Measurements from ENCODE around the gene NAV3. TPM values are rescaled to one million over a fixed set of nuclear protein-coding genes. Genes with fewer than 3 reads are reported as not detected.

NAV3 gene
- total RNA-seq, 5 donors from 2014 or later (not counting 1 experiment from before 2014, with no cell fraction given) = 0.26 TPM; not detected in 4

GRCh38 chr12:78157199-78157598 is 326.5 kb downstream of the NAV3 start:
- DNase-seq (no peak), ATAC-seq (replicated peaks in 1 of 4) (no peak)
- Histone ChIP-seq H3K36me3 (ENCODE audit: control insufficient read depth in 2 of 2, extremely low read depth in 1 of 2, insufficient read depth in 1 of 2, low read length in 1 of 2) (no peaks in the 10 kb centered on the region), H3K4me1 (ENCODE audit: control insufficient read depth in 1 of 2, extremely low read depth in 1 of 2, insufficient read depth in 2 of 2, low read length in 2 of 2) (no peaks in the 10 kb centered on the region), H3K4me3 (ENCODE audit: control insufficient read depth in 1 of 2, extremely low read depth in 1 of 2, low read length in 1 of 2) (no peak overlapping the region), H3K9me3 (no peaks in the 10 kb centered on the region), H3K27me3 (replicated peaks in 1 of 2; ENCODE audit: control insufficient read depth in 2 of 2, extremely low read depth in 1 of 2, insufficient read depth in 2 of 2, low read length in 1 of 2) (no peaks in the 10 kb centered on the region), H3K27ac (ENCODE audit: low read length) (no peak overlapping the region)
- no CpG with 5 or more reads among the region's 1 CpG for WGBS (ENCODE audit: insufficient coverage)
- peaks cover 0 to 9% (median 5%) of the 10 kb centered on the region in 3 donors for H3K9me3 Mint-ChIP-seq
- no peaks in the 10 kb centered on the region for H3K4me1 Mint-ChIP-seq
- H3K27me3 Mint-ChIP-seq = peaks cover 0 to 3% of the 10 kb centered on the region in 2 donors
- H3K27ac Mint-ChIP-seq = no peak overlapping the region
- ChIA-PET CTCF (no interaction called here), POLR2A (no interaction called here)
- no peak overlapping the region for H3K4me3 Mint-ChIP-seq
- H3K36me3 Mint-ChIP-seq = no peaks in the 10 kb centered on the region

GRCh38 chr12:78164154-78164553 is 333.5 kb downstream of the NAV3 start:
- DNase-seq (no peak), ATAC-seq (replicated peaks in 1 of 4) (no peak)
- CTCF ChIA-PET = no interaction called here
- Mint-ChIP-seq H3K4me1 (no peaks in the 10 kb centered on the region), H3K36me3 (no peaks in the 10 kb centered on the region), H3K9me3 (peaks cover 0 to 3% (median 0%) of the 10 kb centered on the region in 3 donors), H3K27ac (no peak overlapping the region), H3K4me3 (no peak overlapping the region), H3K27me3 (no peaks in the 10 kb centered on the region)
- Histone ChIP-seq H3K4me1 (ENCODE audit: control insufficient read depth in 1 of 2, extremely low read depth in 1 of 2, insufficient read depth in 2 of 2, low read length in 2 of 2) (no peaks in the 10 kb centered on the region), H3K36me3 (ENCODE audit: control insufficient read depth in 2 of 2, extremely low read depth in 1 of 2, insufficient read depth in 1 of 2, low read length in 1 of 2) (no peaks in the 10 kb centered on the region), H3K27ac (ENCODE audit: low read length) (no peak overlapping the region), H3K4me3 (ENCODE audit: control insufficient read depth in 1 of 2, extremely low read depth in 1 of 2, low read length in 1 of 2) (no peak overlapping the region), H3K27me3 (replicated peaks in 1 of 2; ENCODE audit: control insufficient read depth in 2 of 2, extremely low read depth in 1 of 2, insufficient read depth in 2 of 2, low read length in 1 of 2) (no peaks in the 10 kb centered on the region), H3K9me3 (no peaks in the 10 kb centered on the region)
- POLR2A ChIA-PET = no interaction called here
- no CpG with 5 or more reads among the region's 1 CpG for WGBS (ENCODE audit: insufficient coverage)

GRCh38 chr12:78167510-78167909 is 336.8 kb downstream of the NAV3 start:
- Mint-ChIP-seq H3K9me3 (peaks cover 4 to 6% (median 5%) of the 10 kb centered on the region in 3 donors), H3K36me3 (no peaks in the 10 kb centered on the region), H3K4me1 (no peaks in the 10 kb centered on the region), H3K4me3 (no peak overlapping the region), H3K27ac (no peak overlapping the region), H3K27me3 (no peaks in the 10 kb centered on the region)
- no peaks in the 10 kb centered on the region for H3K9me3 ChIP-seq
- no peaks in the 10 kb centered on the region for H3K36me3 ChIP-seq (ENCODE audit: control insufficient read depth in 2 of 2, extremely low read depth in 1 of 2, insufficient read depth in 1 of 2, low read length in 1 of 2)
- WGBS (ENCODE audit: insufficient coverage) = no CpG with 5 or more reads among the region's 3 CpGs
- no peak overlapping the region for H3K4me3 ChIP-seq (ENCODE audit: control insufficient read depth in 1 of 2, extremely low read depth in 1 of 2, low read length in 1 of 2)
- H3K4me1 ChIP-seq (ENCODE audit: control insufficient read depth in 1 of 2, extremely low read depth in 1 of 2, insufficient read depth in 2 of 2, low read length in 2 of 2) = no peaks in the 10 kb centered on the region
- ChIA-PET CTCF (interaction anchor here in 1 of 2 donors (0.7 kb wide), 1 partner anchor 53 kb away, joined by 3 read pairs; no protein-coding TSS in a partner anchor), POLR2A (no interaction called here)
- H3K27me3 ChIP-seq (replicated peaks in 1 of 2; ENCODE audit: control insufficient read depth in 2 of 2, extremely low read depth in 1 of 2, insufficient read depth in 2 of 2, low read length in 1 of 2) = no peaks in the 10 kb centered on the region
- no peak overlapping the region for H3K27ac ChIP-seq (ENCODE audit: low read length)
- no peak for DNase-seq
- ATAC-seq (replicated peaks in 1 of 4) = no peak

- POLR2A ChIA-PET = no interaction called here
- no peak for ATAC-seq (replicated peaks in 1 of 4)
- H3K27ac Mint-ChIP-seq = no peak overlapping the region
Measured at GRCh38 chr12:78171061-78171460, 340.4 kb downstream of the NAV3 start.

GRCh38 chr12:78176643-78177042 is 345.9 kb downstream of the NAV3 start:
- 100% methylated on average over 1 of the region's 4 CpGs for WGBS (ENCODE audit: insufficient coverage)
- no peaks in the 10 kb centered on the region for H3K4me1 ChIP-seq (ENCODE audit: control insufficient read depth in 1 of 2, extremely low read depth in 1 of 2, insufficient read depth in 2 of 2, low read length in 2 of 2)
- no peaks in the 10 kb centered on the region for H3K36me3 Mint-ChIP-seq
- H3K9me3 Mint-ChIP-seq = peaks cover 0 to 4% (median 3%) of the 10 kb centered on the region in 3 donors
- ChIA-PET POLR2A (no interaction called here), CTCF (no interaction called here)
- DNase-seq (no peak), ATAC-seq (replicated peaks in 1 of 4) (no peak)
- no peak overlapping the region for H3K27ac ChIP-seq (ENCODE audit: low read length)
- no peak overlapping the region for H3K4me3 ChIP-seq (ENCODE audit: control insufficient read depth in 1 of 2, extremely low read depth in 1 of 2, low read length in 1 of 2)
- H3K36me3 ChIP-seq (ENCODE audit: control insufficient read depth in 2 of 2, extremely low read depth in 1 of 2, insufficient read depth in 1 of 2, low read length in 1 of 2) = no peaks in the 10 kb centered on the region
- H3K4me1 Mint-ChIP-seq = no peaks in the 10 kb centered on the region
- no peaks in the 10 kb centered on the region for H3K27me3 ChIP-seq (replicated peaks in 1 of 2; ENCODE audit: control insufficient read depth in 2 of 2, extremely low read depth in 1 of 2, insufficient read depth in 2 of 2, low read length in 1 of 2)
- no peak overlapping the region for H3K4me3 Mint-ChIP-seq
- no peak overlapping the region for H3K27ac Mint-ChIP-seq
- no peaks in the 10 kb centered on the region for H3K27me3 Mint-ChIP-seq
- H3K9me3 ChIP-seq = no peaks in the 10 kb centered on the region

More at GRCh38 chr12:78171061-78171460, 340.4 kb downstream of the NAV3 start:
- Histone ChIP-seq H3K4me1 (ENCODE audit: control insufficient read depth in 1 of 2, extremely low read depth in 1 of 2, insufficient read depth in 2 of 2, low read length in 2 of 2) (no peaks in the 10 kb centered on the region), H3K27ac (ENCODE audit: low read length) (no peak overlapping the region), H3K4me3 (ENCODE audit: control insufficient read depth in 1 of 2, extremely low read depth in 1 of 2, low read length in 1 of 2) (no peak overlapping the region), H3K9me3 (no peaks in the 10 kb centered on the region), H3K27me3 (replicated peaks in 1 of 2; ENCODE audit: control insufficient read depth in 2 of 2, extremely low read depth in 1 of 2, insufficient read depth in 2 of 2, low read length in 1 of 2) (no peaks in the 10 kb centered on the region), H3K36me3 (ENCODE audit: control insufficient read depth in 2 of 2, extremely low read depth in 1 of 2, insufficient read depth in 1 of 2, low read length in 1 of 2) (no peaks in the 10 kb centered on the region)
- Mint-ChIP-seq H3K36me3 (no peaks in the 10 kb centered on the region), H3K4me3 (no peak overlapping the region), H3K27me3 (no peaks in the 10 kb centered on the region), H3K9me3 (peaks cover 3 to 9% (median 4%) of the 10 kb centered on the region in 3 donors), H3K4me1 (no peaks in the 10 kb centered on the region)
- WGBS (ENCODE audit: insufficient coverage) = no CpG with 5 or more reads among the region's 1 CpG
- DNase-seq = no peak
- CTCF ChIA-PET = no interaction called here

- no peak overlapping the region for H3K27ac Mint-ChIP-seq
- ATAC-seq (replicated peaks in 1 of 4) (no peak), DNase-seq (no peak)
- H3K4me1 Mint-ChIP-seq = no peaks in the 10 kb centered on the region
- Histone ChIP-seq H3K27ac (ENCODE audit: low read length) (no peak overlapping the region), H3K36me3 (ENCODE audit: control insufficient read depth in 2 of 2, extremely low read depth in 1 of 2, insufficient read depth in 1 of 2, low read length in 1 of 2) (no peaks in the 10 kb centered on the region), H3K4me1 (ENCODE audit: control insufficient read depth in 1 of 2, extremely low read depth in 1 of 2, insufficient read depth in 2 of 2, low read length in 2 of 2) (no peaks in the 10 kb centered on the region), H3K9me3 (no peaks in the 10 kb centered on the region), H3K27me3 (replicated peaks in 1 of 2; ENCODE audit: control insufficient read depth in 2 of 2, extremely low read depth in 1 of 2, insufficient read depth in 2 of 2, low read length in 1 of 2) (no peaks in the 10 kb centered on the region), H3K4me3 (ENCODE audit: control insufficient read depth in 1 of 2, extremely low read depth in 1 of 2, low read length in 1 of 2) (no peak overlapping the region)
- POLR2A ChIA-PET = no interaction called here
- CTCF ChIA-PET = no interaction called here
- no peak overlapping the region for H3K4me3 Mint-ChIP-seq
- H3K36me3 Mint-ChIP-seq = no peaks in the 10 kb centered on the region
- 80% methylated on average over 1 of the region's 3 CpGs for WGBS (ENCODE audit: insufficient coverage)
- no peaks in the 10 kb centered on the region for H3K27me3 Mint-ChIP-seq
- peaks cover 0 to 4% (median 2%) of the 10 kb centered on the region in 3 donors for H3K9me3 Mint-ChIP-seq
Measured at GRCh38 chr12:78177298-78177697, 346.6 kb downstream of the NAV3 start.

GRCh38 chr12:78179346-78179745 is 348.7 kb downstream of the NAV3 start:
- no peaks in the 10 kb centered on the region for H3K4me1 ChIP-seq (ENCODE audit: control insufficient read depth in 1 of 2, extremely low read depth in 1 of 2, insufficient read depth in 2 of 2, low read length in 2 of 2)
- ChIA-PET POLR2A (no interaction called here), CTCF (no interaction called here)
- H3K9me3 Mint-ChIP-seq = peaks cover 0 to 4% (median 0%) of the 10 kb centered on the region in 3 donors
- H3K27me3 ChIP-seq (replicated peaks in 1 of 2; ENCODE audit: control insufficient read depth in 2 of 2, extremely low read depth in 1 of 2, insufficient read depth in 2 of 2, low read length in 1 of 2) = no peaks in the 10 kb centered on the region
- no peaks in the 10 kb centered on the region for H3K27me3 Mint-ChIP-seq
- H3K4me3 Mint-ChIP-seq = no peak overlapping the region
- H3K9me3 ChIP-seq = no peaks in the 10 kb centered on the region
- no peaks in the 10 kb centered on the region for H3K4me1 Mint-ChIP-seq
- 94% methylated on average over 3 of the region's 6 CpGs for WGBS (ENCODE audit: insufficient coverage)
- DNase-seq = no peak
- H3K4me3 ChIP-seq (ENCODE audit: control insufficient read depth in 1 of 2, extremely low read depth in 1 of 2, low read length in 1 of 2) = no peak overlapping the region
- H3K27ac ChIP-seq (ENCODE audit: low read length) = no peak overlapping the region
- no peak for ATAC-seq (replicated peaks in 1 of 4)
- no peak overlapping the region for H3K27ac Mint-ChIP-seq
- no peaks in the 10 kb centered on the region for H3K36me3 ChIP-seq (ENCODE audit: control insufficient read depth in 2 of 2, extremely low read depth in 1 of 2, insufficient read depth in 1 of 2, low read length in 1 of 2)
- H3K36me3 Mint-ChIP-seq = no peaks in the 10 kb centered on the region
